SU-DHL-6 (cell line): ENCODE measurements around the gene ZNF550.

Experiments
- CTCF ChIP-seq: fragments of 200-600 bp; sonication (generic); IDR thresholded peaks from one replicate; pipeline ENCODE4 v1.5.1; 2017; ENCODE audit warnings: antibody characterized with exemption, mild to moderate bottlenecking, low read length, moderate library complexity; ENCODE audit not compliant: insufficient read depth, poor library complexity, severe bottlenecking
- EZH2phosphoT487 ChIP-seq: fragments of 200-600 bp; sonication (generic), shearing (Covaris generic); conservative IDR thresholded peaks from 2 replicates; pipeline ENCODE4 v1.6.1; 2018; ENCODE audit warnings: mild to moderate bottlenecking, antibody characterized with exemption, low read length, moderate library complexity, mixed read lengths

- TF ChIP-seq CTCF = no peak
- TF ChIP-seq EZH2phosphoT487 = no peak
Observed at GRCh38 chr19:57558525-57558924, 1.1 kb downstream of the ZNF550 start.
